K562 (cell line): ENCODE measurements around the gene GADL1.

Experiments used
- IRF2 ChIP-seq: sonication (generic); formaldehyde crosslinking; IDR thresholded peaks from 2 replicates; pipeline ENCODE4 v1.8.1; 2022; ENCODE audit warnings: mild to moderate bottlenecking, missing genetic modification reagents
- NEUROD1 ChIP-seq: fragments of 150-350 bp; IDR thresholded peaks from 2 replicates; pipeline ENCODE4 v1.6.1; 2014; ENCODE audit warnings: borderline replicate concordance, low read length, low read depth; ENCODE audit not compliant: partially characterized antibody
- TFE3 ChIP-seq: fragments of 450-650 bp; formaldehyde crosslinking; IDR thresholded peaks from 2 replicates; pipeline ENCODE4 v1.4.0; 2020; ENCODE audit warnings: mild to moderate bottlenecking, mixed read lengths
- ZNF274 ChIP-seq: IDR thresholded peaks from 2 replicates; pipeline ENCODE4 v1.6.1; 2011; ENCODE audit warnings: low read depth, mild to moderate bottlenecking, low read length, moderate library complexity, borderline replicate concordance

GRCh38 chr3:30940740-30941139, 46.3 kb upstream of the GADL1 start:
- no peak for TF ChIP-seq IRF2 (CRISPR knock-in tag)
- TF ChIP-seq ZNF274: no peak
- no peak for TF ChIP-seq NEUROD1
- TF ChIP-seq TFE3 (CRISPR knock-in tag): no peak
